GM12878 (cell line): ENCODE measurements around the gene ACOT6. TPM values are rescaled to one million over a fixed set of nuclear protein-coding genes. Genes with fewer than 3 reads are reported as not detected.

Experiments
- ATAC-seq: fragments of 200-7000 bp; cut with Tn5 transposase; 3 replicates; pipeline ENCODE4 v1.9.1; 2020; ENCODE audit warnings: mild to moderate bottlenecking, moderate library complexity
- BruUV-seq: library from RNA; stranded (reverse); fragments of 400-500 nt; replicated peaks from 2 replicates; lab custom pipeline; 2021; lab: Mats Ljungman, UMichigan
- CTCF ChIA-PET: fragments of 300-600 bp; sonication (Branson Sonifier 250); formaldehyde crosslinking; extraction: SDS; loops from one replicate; lab custom pipeline; 2021; ENCODE audit warnings: inconsistent platforms; lab: Yijun Ruan, JAX
- POLR2A ChIA-PET: fragments of 350-600 bp; formaldehyde crosslinking; extraction: SDS; loops from one replicate; lab custom pipeline; 2021; ENCODE audit warnings: inconsistent platforms; lab: Charles Lee
- RAD21 ChIA-PET: fragments of 300-600 bp; sonication (Branson Sonifier 250); formaldehyde crosslinking; loops from one replicate; lab custom pipeline; 2023; ENCODE audit warnings: antibody characterized with exemption; ENCODE audit not compliant: unreplicated experiment; lab: Charles Lee
- SMC1A ChIA-PET: fragments of 300-600 bp; sonication (Branson Sonifier 250); formaldehyde crosslinking; loops from one replicate; lab custom pipeline; 2023; ENCODE audit not compliant: unreplicated experiment, uncharacterized antibody; lab: Charles Lee
- DNase-seq: peaks from one replicate; pipeline ENCODE4 v3.0.0-alpha.2; 2011; ENCODE audit warnings: low read depth, low spot score
- FAIRE-seq: peaks from 3 replicates; lab custom pipeline; 2011; peaks lifted over from hg19 to GRCh38; lab: Jason Lieb, UNC
- H2AFZ ChIP-seq: 2 replicates; pipeline ENCODE4 v1.6.0; 2011; ENCODE audit warnings: low read depth, low read length, control low read depth; ENCODE audit not compliant: control insufficient read depth
- H3K27ac ChIP-seq: 2 replicates; pipeline ENCODE4 v1.5.1; 2011; ENCODE audit warnings: control low read depth; ENCODE audit not compliant: control insufficient read depth, insufficient read depth
- H3K27me3 ChIP-seq, 2 experiments: replicated peaks in 1 of 2; 2 replicates each; pipeline versions ENCODE4 v1.6.0 to v1.6.1; 2011; ENCODE audit warnings: low read length in 1 of 2; ENCODE audit not compliant: control insufficient read depth in 2 of 2, insufficient read depth in 2 of 2
- H3K36me3 ChIP-seq, 2 experiments: 2 replicates each; pipeline ENCODE4 v1.5.1; 2011; ENCODE audit warnings: low read length in 1 of 2; ENCODE audit not compliant: control insufficient read depth in 2 of 2, insufficient read depth in 2 of 2
- H3K4me1 ChIP-seq: 2 replicates; pipeline ENCODE4 v1.6.1; 2011; ENCODE audit warnings: mild to moderate bottlenecking, low read length, moderate library complexity, mixed read lengths; ENCODE audit not compliant: control insufficient read depth, insufficient read depth
- H3K4me2 ChIP-seq: 2 replicates; pipeline ENCODE4 v1.6.0; 2011; ENCODE audit warnings: control low read depth; ENCODE audit not compliant: control insufficient read depth, insufficient read depth
- H3K4me3 ChIP-seq: fragments of 200-600 bp; sonication (generic); 2 replicates; pipeline ENCODE4 v1.5.1; 2016
- H3K79me2 ChIP-seq: 2 replicates; pipeline ENCODE4 v1.6.0; 2011; ENCODE audit warnings: low read length; ENCODE audit not compliant: control insufficient read depth, insufficient read depth
- H3K9ac ChIP-seq: 2 replicates; pipeline ENCODE4 v1.8.0; 2011; ENCODE audit warnings: low read length, control low read depth, mixed read lengths; ENCODE audit not compliant: control insufficient read depth, insufficient read depth
- H3K9me3 ChIP-seq: replicated peaks from 3 replicates; pipeline ENCODE4 v1.5.1; 2011; ENCODE audit warnings: mild to moderate bottlenecking, low read length; ENCODE audit not compliant: control insufficient read depth, insufficient read depth
- H4K20me1 ChIP-seq: 2 replicates; pipeline ENCODE4 v1.6.0; 2011; ENCODE audit not compliant: control insufficient read depth, insufficient read depth
- BHLHE40 ChIP-seq, 2 experiments: fragments of 450-650 bp in 1 of 2; IDR thresholded peaks; 2 replicates each; pipeline ENCODE4 v1.6.1; 2011 to 2017; ENCODE audit warnings: low read depth in 2 of 2, borderline replicate concordance in 1 of 2, improper control_type of control experiment in 1 of 2, low read length in 1 of 2, mild to moderate bottlenecking in 1 of 2
- BMI1 ChIP-seq: fragments of 450-650 bp; IDR thresholded peaks from 2 replicates; pipeline ENCODE4 v1.6.1; 2016; ENCODE audit warnings: mild to moderate bottlenecking, moderate library complexity, borderline replicate concordance
- CBFB ChIP-seq: IDR thresholded peaks from 2 replicates; pipeline ENCODE4 v1.6.1; 2016; ENCODE audit warnings: antibody characterized with exemption, low read depth
- GABPA ChIP-seq: IDR thresholded peaks from 2 replicates; pipeline ENCODE4 v1.6.1; 2014; ENCODE audit warnings: antibody characterized with exemption, low read depth, mild to moderate bottlenecking, inconsistent platforms
- GATAD2B ChIP-seq: fragments of 450-650 bp; conservative IDR thresholded peaks from 2 replicates; pipeline ENCODE4 v1.6.1; 2017; ENCODE audit warnings: low read depth, mild to moderate bottlenecking, moderate library complexity
- JUND ChIP-seq: IDR thresholded peaks from 2 replicates; pipeline ENCODE4 v1.6.1; 2012; ENCODE audit warnings: low read depth, mild to moderate bottlenecking, low read length, improper control_type of control experiment, moderate library complexity
- MEF2A ChIP-seq: IDR thresholded peaks from 2 replicates; pipeline ENCODE4 v1.6.1; 2011; ENCODE audit warnings: low read depth, mild to moderate bottlenecking, low read length, moderate library complexity; ENCODE audit not compliant: insufficient read depth
- MXI1 ChIP-seq: fragments of 150-350 bp; IDR thresholded peaks from 2 replicates; pipeline ENCODE4 v1.6.1; 2011; ENCODE audit warnings: low read depth, mild to moderate bottlenecking, inconsistent platforms, low read length, improper control_type of control experiment
- NR2C1 ChIP-seq: fragments of 450-650 bp; IDR thresholded peaks from 2 replicates; pipeline ENCODE4 v1.6.1; 2017; ENCODE audit warnings: antibody characterized with exemption, mild to moderate bottlenecking, moderate library complexity
- POLR2A ChIP-seq: IDR thresholded peaks from 2 replicates; pipeline ENCODE4 v1.6.1; 2011; ENCODE audit warnings: low read depth, mild to moderate bottlenecking, low read length
- POU2F2 ChIP-seq: IDR thresholded peaks from 3 replicates; pipeline ENCODE4 v1.6.1; 2011; ENCODE audit warnings: low read depth, mild to moderate bottlenecking, low read length, borderline replicate concordance
- TCF12 ChIP-seq: IDR thresholded peaks from 2 replicates; pipeline ENCODE4 v1.6.1; 2011; ENCODE audit warnings: low read depth, mild to moderate bottlenecking, low read length
- TCF3 ChIP-seq: IDR thresholded peaks from 2 replicates; pipeline ENCODE4 v1.6.1; 2012; ENCODE audit warnings: low read depth, mild to moderate bottlenecking, low read length, borderline replicate concordance; ENCODE audit not compliant: insufficient read depth
- WGBS: methylation state at CpG from one replicate; pipeline ENCODE4 v1.1.6; 2016; ENCODE audit warnings: low lambda C conversion rate; ENCODE audit not compliant: insufficient replicate concordance, insufficient coverage; ENCODE audit errors: missing lambda C conversion rate; 5-methylcytosine and 5-hydroxymethylcytosine counted together
- in situ Hi-C: fragments of 300-500 bp; cut with MboI; formaldehyde crosslinking; loops from 9 replicates; pipeline ENCODE4 v1.14.3; 2018; ENCODE audit warnings: mixed read lengths
- intact Hi-C: fragments of 100-400 bp; cut with micrococcal nuclease; formaldehyde crosslinking; loops from one replicate; pipeline ENCODE4 v1.14.2; 2022; ENCODE audit not compliant: unreplicated experiment
- polyA plus RNA-seq, 11 experiments: library from polyadenylated mRNA; depleted of rRNA in 4 of 11; unstranded in 6 of 11; stranded (reverse) in 5 of 11; fragments of >200 nt; fragmentation: Nextera tagmentation in 4 of 11; fragmentation: Illumina TruSeq in 1 of 11; extraction: Ambion mirVana in 4 of 11; extraction: Trizol in 1 of 11; gene quantifications; 1 replicate in 1 of 11; 2 replicates in 10 of 11; pipeline versions ENCODE4 v1.2.1 to v1.2.3, GENCODE V29; 2011 to 2016; ENCODE audit warnings: inconsistent platforms in 2 of 11, missing spikeins in 2 of 11, low read depth in 1 of 11
- total RNA-seq, 4 experiments: library from RNA; depleted of rRNA in 3 of 4; stranded (reverse); fragments of >200 nt in 3 of 4; fragmentation: Illumina TruSeq in 1 of 4; extraction: Trizol in 1 of 4; gene quantifications; 2 replicates each; pipeline versions ENCODE4 v1.2.1 to v1.2.3, GENCODE V29; 2013 to 2021
- TF ChIP-seq, protein P1 (sequence below): IDR thresholded peaks from 2 replicates; pipeline ENCODE4 v1.6.1; 2012; ENCODE audit warnings: low read depth, low read length, improper control_type of control experiment
- TF ChIP-seq, protein P2 (sequence below): fragments of 450-650 bp; IDR thresholded peaks from 2 replicates; pipeline ENCODE4 v1.6.1; 2017; ENCODE audit warnings: antibody characterized with exemption, mild to moderate bottlenecking, moderate library complexity
- TF ChIP-seq, protein P3 (sequence below): fragments of 450-650 bp; IDR thresholded peaks from 2 replicates; pipeline ENCODE4 v1.6.1; 2017; ENCODE audit warnings: low read depth, mild to moderate bottlenecking, moderate library complexity
- TF ChIP-seq, protein P4 (sequence below): IDR thresholded peaks from 2 replicates; pipeline ENCODE4 v1.6.1; 2012; ENCODE audit warnings: low read length, inconsistent platforms

Gene ACOT6
- total and polyA plus RNA-seq, 10 of the 15 experiments (the other 5 are each of a cell fraction or from before 2014, with no cell fraction given), result not detected

DNA sequence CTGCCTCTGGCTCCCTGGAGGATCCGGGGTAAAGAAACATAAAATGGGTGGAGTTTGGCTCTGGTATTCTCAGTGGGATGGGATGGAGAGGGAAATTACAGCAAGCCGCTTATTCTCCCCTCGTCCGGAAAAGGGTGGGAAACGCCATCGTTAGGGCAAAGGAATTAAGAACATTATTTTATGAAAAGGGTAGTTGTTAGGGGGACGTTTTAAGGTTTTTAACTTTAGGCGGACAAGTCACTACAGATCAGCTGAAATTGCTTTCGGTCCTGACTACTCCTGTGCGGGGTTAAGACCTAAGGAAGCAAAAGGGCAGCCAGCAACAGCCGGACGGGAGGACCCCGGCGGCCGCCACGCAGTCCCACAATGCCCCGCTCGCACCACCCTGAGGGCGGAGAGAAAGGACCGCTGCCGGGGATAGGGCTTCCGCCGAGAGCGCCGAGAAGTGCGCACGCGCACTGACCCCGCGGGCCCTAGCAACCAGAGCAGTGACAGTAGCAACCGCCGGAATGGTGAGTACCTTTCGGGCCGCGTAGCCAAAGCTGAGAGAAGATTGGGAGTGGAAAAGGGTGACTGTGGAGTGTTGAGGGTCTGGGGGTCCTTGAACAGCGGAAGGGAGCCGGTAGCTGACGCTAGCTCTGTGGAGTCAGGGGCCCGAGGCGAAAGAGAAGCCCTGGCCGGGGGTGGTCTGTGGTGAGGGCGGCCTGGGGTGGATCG lies 32.4 kb downstream of the ACOT6 start, which contains the start of gene DNAL1:
TSS of gene DNAL1 (plus strand) at position 456 of the 717 bp plus-strand sequence. CDS start at position 510, 54 bp downstream.
- Histone ChIP-seq H3K27me3 (no peaks in the 10 kb centered on the region), H3K9me3 (no peaks in the 10 kb centered on the region), H3K36me3 (no peaks in the 10 kb centered on the region), H3K4me3 (peak within 1 kb of the TSS; percentile 91), H3K4me1 (no peaks in the 10 kb centered on the region), H4K20me1 (no peaks in the 10 kb centered on the region), H3K79me2 (no peaks in the 10 kb centered on the region), H3K4me2 (peak within 1 kb of the TSS; percentile 72), H2AFZ (peak within 1 kb of the TSS; percentile 83), H3K9ac (peak within 1 kb of the TSS; percentile 73), H3K27ac (peak within 1 kb of the TSS; percentile 60)
- ChIA-PET RAD21 (interaction anchor here (0.9 to 1.9 kb wide), 3 partner anchors 19 to 354 kb away, joined by 3 to 5 read pairs (median 3); no protein-coding TSS in a partner anchor), POLR2A (interaction anchor here (0.6 to 1.0 kb wide), 4 partner anchors 42 to 585 kb away, joined by 3 to 7 read pairs (median 4); no protein-coding TSS in a partner anchor), SMC1A (interaction anchor here (0.7 to 1.8 kb wide), 9 partner anchors 9 to 268 kb away, joined by 3 to 8 read pairs (median 3); no protein-coding TSS in a partner anchor), CTCF (interaction anchor here (0.6 to 2.8 kb wide), 4 partner anchors 11 to 141 kb away, joined by 3 to 11 read pairs (median 4); no protein-coding TSS in a partner anchor)
- ATAC-seq, result peak; percentile 100
- peak; percentile 63 for DNase-seq
- 1% methylated on average over 43 of the region's 43 CpGs for WGBS
- in situ Hi-C loops, result no loop called here
- no TSS peak for BruUV-seq
- peak; percentile 86 for FAIRE-seq
- intact Hi-C loops, result no loop called here
- TF ChIP-seq GATAD2B (0 out of 2 replicates have a peak, but pooled peaks have one; percentile 18), MEF2A (no peak), TCF3 (0 out of 2 replicates have a peak, but pooled peaks have one; percentile 54), CBFB (peak; percentile 75; the same call in 1 of the 2 replicates), TCF12 (no peak), POLR2A (peak; percentile 95), JUND (no peak), POU2F2 (0 out of 3 replicates have a peak, but pooled peaks have one; percentile 56), BHLHE40 (IDR thresholded peaks at IDR 0.05; ENCODE audit: borderline replicate concordance in 1 of 2, low read depth in 2 of 2, low read length in 1 of 2) (peak in 1 of 2 experiments; percentile 34; a peak in 1 of 4 replicates), GABPA (0 out of 2 replicates have a peak, but pooled peaks have one; percentile 33), NR2C1 (peak; percentile 87), BMI1 (peak; percentile 87), MXI1 (peak; percentile 93)
- TF ChIP-seq, protein P1, sequence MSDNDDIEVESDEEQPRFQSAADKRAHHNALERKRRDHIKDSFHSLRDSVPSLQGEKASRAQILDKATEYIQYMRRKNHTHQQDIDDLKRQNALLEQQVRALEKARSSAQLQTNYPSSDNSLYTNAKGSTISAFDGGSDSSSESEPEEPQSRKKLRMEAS, result peak; percentile 48; the same call in 1 of the 2 replicates
- TF ChIP-seq, protein P2, sequence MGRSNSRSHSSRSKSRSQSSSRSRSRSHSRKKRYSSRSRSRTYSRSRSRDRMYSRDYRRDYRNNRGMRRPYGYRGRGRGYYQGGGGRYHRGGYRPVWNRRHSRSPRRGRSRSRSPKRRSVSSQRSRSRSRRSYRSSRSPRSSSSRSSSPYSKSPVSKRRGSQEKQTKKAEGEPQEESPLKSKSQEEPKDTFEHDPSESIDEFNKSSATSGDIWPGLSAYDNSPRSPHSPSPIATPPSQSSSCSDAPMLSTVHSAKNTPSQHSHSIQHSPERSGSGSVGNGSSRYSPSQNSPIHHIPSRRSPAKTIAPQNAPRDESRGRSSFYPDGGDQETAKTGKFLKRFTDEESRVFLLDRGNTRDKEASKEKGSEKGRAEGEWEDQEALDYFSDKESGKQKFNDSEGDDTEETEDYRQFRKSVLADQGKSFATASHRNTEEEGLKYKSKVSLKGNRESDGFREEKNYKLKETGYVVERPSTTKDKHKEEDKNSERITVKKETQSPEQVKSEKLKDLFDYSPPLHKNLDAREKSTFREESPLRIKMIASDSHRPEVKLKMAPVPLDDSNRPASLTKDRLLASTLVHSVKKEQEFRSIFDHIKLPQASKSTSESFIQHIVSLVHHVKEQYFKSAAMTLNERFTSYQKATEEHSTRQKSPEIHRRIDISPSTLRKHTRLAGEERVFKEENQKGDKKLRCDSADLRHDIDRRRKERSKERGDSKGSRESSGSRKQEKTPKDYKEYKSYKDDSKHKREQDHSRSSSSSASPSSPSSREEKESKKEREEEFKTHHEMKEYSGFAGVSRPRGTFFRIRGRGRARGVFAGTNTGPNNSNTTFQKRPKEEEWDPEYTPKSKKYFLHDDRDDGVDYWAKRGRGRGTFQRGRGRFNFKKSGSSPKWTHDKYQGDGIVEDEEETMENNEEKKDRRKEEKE, result no peak
- TF ChIP-seq, protein P3, sequence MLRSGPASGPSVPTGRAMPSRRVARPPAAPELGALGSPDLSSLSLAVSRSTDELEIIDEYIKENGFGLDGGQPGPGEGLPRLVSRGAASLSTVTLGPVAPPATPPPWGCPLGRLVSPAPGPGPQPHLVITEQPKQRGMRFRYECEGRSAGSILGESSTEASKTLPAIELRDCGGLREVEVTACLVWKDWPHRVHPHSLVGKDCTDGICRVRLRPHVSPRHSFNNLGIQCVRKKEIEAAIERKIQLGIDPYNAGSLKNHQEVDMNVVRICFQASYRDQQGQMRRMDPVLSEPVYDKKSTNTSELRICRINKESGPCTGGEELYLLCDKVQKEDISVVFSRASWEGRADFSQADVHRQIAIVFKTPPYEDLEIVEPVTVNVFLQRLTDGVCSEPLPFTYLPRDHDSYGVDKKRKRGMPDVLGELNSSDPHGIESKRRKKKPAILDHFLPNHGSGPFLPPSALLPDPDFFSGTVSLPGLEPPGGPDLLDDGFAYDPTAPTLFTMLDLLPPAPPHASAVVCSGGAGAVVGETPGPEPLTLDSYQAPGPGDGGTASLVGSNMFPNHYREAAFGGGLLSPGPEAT, result peak; percentile 69; the same call in 1 of the 2 replicates
- TF ChIP-seq, protein P4, sequence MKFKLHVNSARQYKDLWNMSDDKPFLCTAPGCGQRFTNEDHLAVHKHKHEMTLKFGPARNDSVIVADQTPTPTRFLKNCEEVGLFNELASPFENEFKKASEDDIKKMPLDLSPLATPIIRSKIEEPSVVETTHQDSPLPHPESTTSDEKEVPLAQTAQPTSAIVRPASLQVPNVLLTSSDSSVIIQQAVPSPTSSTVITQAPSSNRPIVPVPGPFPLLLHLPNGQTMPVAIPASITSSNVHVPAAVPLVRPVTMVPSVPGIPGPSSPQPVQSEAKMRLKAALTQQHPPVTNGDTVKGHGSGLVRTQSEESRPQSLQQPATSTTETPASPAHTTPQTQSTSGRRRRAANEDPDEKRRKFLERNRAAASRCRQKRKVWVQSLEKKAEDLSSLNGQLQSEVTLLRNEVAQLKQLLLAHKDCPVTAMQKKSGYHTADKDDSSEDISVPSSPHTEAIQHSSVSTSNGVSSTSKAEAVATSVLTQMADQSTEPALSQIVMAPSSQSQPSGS, result no peak
